HG02623 (cell line): ENCODE measurements around the gene CASP5.
"Not testable (repeated sequence)": the region's sequence is repeated elsewhere in the genome, so short reads cannot be mapped to it uniquely, and the experiment has no call there.

Experiments used
- ATAC-seq: cut with Tn5 transposase; IDR thresholded peaks from one replicate; pipeline ENCODE4 v1.9.1; 2021; ENCODE audit warnings: moderate library complexity; ENCODE audit not compliant: unreplicated experiment

The CASP5 gene

GRCh38 chr11:105023003-105023402 is at the start of gene CASP5:
Gene CASP5, minus strand, starts transcription at chr11:105023168. Its CDS starts 32 bp downstream, at chr11:105023136.
- no peak for ATAC-seq

GRCh38 chr11:105072080-105072479 is 49.1 kb upstream of the CASP5 start:
- not testable (repeated sequence) for ATAC-seq

GRCh38 chr11:105071089-105071732 is 48.2 kb upstream of the CASP5 start:
- no peak for ATAC-seq

DNA sequence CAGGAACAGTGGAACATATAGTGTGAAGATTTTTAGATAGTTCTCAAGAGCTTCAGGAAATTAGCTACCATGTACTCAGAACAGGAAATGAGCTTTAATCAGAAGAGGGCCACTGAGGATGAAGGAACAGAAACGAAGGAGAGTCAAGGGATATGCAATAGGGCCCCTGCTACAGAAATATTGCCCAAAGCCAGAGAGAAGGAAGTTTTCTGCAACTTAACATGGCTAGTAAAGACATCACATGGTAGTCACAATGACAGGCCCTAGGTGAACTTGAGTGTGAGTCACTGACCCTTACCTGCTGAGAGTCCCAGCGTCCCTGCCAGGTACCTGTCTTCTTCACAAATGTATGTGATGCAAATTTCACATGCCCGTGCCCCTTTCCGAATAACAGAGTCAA is 47.3 kb upstream of the CASP5 start:
- no peak for ATAC-seq

DNA sequence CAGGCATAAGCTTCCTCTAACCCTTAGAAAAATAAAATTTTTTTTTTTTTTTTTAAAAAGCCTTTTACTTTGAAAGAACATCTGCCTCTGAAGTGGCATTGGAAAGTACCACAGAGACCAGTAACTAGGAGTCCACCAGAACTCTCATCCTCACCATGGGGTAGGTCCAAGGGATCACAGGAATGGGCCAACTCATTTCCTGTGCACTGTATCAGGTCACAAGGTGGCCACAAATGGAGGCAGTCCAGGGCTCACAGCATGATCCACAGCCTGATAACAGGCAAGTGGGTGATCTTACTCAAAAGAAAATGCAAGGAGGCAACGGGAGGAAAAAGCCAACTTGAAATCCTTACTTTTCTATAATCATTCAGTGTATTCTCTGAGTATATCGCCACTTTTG is 46.8 kb upstream of the CASP5 start:
- ATAC-seq = not testable (repeated sequence)

DNA sequence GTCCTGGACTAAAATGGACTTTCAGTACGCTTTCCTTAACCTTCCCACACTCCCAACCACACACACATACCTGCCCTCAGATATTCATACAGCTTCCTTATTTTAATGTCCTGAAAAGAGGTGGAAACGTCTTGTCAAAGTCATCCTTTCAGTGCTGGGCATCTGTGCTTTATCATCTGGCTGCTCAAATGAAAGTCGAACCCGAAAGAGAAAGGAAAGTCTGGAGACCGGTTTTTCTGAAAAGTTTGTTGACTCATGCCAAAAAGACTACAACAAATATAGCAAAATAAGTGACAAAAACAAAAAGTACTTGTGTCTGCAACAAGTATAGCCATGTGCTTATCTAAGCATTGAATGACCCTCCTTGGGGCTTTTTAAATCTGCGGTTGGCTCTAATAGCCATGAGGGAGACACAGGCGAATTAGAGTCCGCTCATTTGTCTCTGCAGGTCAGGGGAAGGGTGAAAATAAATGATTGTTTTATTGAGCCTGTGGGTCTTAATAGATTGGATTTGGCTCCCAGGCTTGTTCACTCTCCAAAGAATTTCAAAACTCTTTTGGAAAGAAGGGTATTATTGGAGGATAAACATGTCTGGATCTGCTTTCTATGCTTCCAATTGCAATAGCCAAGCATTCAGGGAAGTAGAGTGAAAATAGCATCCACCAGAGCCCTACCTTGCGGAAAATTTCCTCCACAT is 40.4 kb upstream of the CASP5 start:
- not testable (repeated sequence) for ATAC-seq

- no peak for ATAC-seq
Observed at GRCh38 chr11:105057432-105057831, 34.5 kb upstream of the CASP5 start.

- ATAC-seq = no peak
Observed at GRCh38 chr11:105056446-105056845, 33.5 kb upstream of the CASP5 start.

DNA sequence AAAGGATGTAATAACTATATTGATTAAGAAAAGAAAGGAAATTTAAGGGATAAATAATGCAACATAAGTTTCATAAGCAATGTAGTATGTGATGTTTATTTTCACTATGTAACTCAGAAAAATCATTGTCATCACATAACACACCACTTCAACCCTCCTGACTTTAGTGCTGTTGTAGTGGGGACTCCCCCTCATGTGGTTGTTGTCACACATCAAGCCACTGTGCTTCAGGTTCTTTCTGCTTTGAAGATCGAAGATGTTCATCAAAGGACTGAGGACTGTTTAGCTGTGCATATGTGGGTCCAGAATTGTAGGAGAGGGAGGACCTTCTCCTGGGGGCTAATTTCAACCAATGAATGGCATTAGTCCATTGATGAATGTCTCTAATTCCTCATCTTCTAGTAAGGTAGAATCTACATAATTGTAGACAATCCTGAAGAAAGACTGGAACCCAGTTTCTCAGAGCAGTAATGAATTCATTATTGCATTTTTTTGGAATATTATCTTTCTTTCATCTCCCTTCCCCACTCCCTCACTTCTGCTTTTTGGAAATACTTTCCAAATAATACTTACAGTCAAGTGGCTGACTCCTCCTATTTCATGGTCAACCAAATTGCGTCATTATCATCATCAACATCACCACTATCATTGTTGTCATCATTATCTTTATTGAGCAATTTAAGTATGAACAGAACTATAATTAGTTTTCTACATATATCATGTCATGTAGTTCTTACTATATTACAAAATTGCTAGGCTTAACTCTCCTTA is 31.9 kb upstream of the CASP5 start:
- ATAC-seq = no peak

- ATAC-seq = no peak
Observed at GRCh38 chr11:105052487-105052886, 29.5 kb upstream of the CASP5 start.

GRCh38 chr11:105051559-105051958 is 28.6 kb upstream of the CASP5 start:
- ATAC-seq = no peak

- ATAC-seq = no peak
Observed at GRCh38 chr11:105049481-105049880, 26.5 kb upstream of the CASP5 start.

GRCh38 chr11:105046898-105047579 is 24.1 kb upstream of the CASP5 start:
- ATAC-seq = no peak

- no peak for ATAC-seq
Observed at GRCh38 chr11:105045676-105046296, 22.8 kb upstream of the CASP5 start.

DNA sequence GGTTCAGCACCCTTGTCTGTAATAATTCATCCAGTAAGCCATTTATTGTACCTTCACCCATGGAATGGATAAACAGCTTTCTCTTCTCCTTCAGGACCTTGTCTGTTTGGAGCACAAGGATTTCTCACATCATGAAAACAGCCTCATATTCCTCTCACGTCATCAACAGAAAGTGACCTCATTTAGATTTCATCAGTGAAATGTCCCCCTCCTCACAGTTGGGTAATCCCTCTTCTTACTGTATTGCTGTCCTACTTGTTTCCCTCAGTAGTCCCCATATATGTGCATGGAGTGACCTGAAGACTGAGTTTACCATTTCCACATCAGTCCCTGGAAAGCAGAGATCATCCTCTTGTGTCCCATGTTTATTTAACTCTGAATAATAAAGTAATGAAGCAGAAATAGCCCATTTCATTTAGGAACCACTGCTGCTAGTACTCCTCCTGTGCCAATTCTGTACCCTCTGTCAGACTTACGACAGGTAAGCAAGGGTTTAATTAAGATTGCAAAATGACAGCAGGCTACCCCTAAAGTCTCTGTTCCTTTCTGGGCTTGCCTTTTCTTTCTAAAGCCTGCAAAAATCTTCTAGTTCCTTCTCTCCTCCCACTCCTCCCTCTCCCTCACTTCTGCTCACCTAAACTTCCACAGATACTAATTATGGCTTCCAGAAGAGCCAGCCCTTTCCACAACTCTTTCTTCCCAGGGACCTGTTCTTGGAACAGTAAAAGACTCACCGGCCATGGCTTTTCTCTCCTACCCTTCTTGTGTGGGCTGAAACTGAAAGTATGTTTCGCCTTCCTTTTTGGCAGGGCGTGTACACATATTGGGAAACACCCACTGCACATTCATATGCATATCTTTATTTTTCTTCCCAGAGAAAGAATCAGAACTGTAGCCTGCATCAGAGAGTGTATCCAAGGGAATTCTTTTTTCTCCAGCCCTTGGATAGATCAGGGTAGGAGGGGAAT is 21.9 kb upstream of the CASP5 start, which contains the start of gene CARD16:
Gene CARD16 (minus strand): TSS at position 779 of the 968 bp plus-strand sequence. CDS start 38 bp downstream, at position 741.
- ATAC-seq = peak; percentile 99

GRCh38 chr11:105042178-105042577 is 19.2 kb upstream of the CASP5 start:
- ATAC-seq = no peak

GRCh38 chr11:105040703-105041102 is 17.7 kb upstream of the CASP5 start:
- ATAC-seq = no peak

- ATAC-seq = peak; percentile 97
Observed at GRCh38 chr11:105034813-105035620, 12.0 kb upstream of the CASP5 start, which contains the start of gene CASP1. Gene CASP1, minus strand, starts transcription at chr11:105035144. Its CDS starts 31 bp downstream, at chr11:105035113.
